ENCODE results near the gene FXN.
"Not testable (repeated sequence)": the region's sequence is repeated elsewhere in the genome, so short reads cannot be mapped to it uniquely, and the experiment has no call there.

Gene FXN

DNA sequence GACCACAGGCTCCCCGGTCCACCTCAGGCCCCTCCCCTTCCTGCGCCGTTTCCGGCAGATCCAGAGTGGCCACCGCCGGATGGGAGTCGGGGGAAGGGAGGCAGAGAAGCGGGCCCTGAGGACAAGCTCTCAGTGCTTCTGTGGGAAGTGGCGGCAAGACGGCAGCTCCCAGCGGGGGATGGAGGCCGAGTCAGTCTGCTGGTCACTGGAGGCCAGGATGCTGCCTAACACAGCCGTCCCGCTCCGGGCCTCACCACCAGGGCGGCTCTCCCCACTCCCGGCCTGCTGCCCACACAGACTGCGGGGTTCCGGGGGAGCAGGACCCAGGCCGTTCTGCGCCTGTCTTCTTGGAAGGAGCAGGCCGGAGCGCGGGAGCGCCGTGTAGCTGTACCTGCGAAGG, 31.4 kb downstream of the FXN start:
- no peak for DNase-seq (ENCODE audit: low spot score)

- no peak for DNase-seq (ENCODE audit: low spot score)
Observed at GRCh38 chr9:69070201-69070600, 34.6 kb downstream of the FXN start.

GRCh38 chr9:69071059-69071458, 35.5 kb downstream of the FXN start:
- no peak for DNase-seq (ENCODE audit: low spot score)

DNA sequence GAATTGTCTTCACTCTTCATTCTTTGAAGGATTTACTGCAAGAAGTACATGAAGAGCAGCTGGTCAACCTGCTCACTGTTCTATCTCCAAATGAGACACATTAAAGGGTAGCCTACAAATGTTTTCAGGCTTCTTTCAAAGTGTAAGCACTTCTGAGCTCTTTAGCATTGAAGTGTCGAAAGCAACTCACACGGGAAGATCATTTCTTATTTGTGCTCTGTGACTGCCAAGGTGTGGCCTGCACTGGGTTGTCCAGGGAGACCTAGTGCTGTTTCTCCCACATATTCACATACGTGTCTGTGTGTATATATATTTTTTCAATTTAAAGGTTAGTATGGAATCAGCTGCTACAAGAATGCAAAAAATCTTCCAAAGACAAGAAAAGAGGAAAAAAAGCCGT, 37.6 kb downstream of the FXN start:
- DNase-seq (ENCODE audit: low spot score): no peak

DNA sequence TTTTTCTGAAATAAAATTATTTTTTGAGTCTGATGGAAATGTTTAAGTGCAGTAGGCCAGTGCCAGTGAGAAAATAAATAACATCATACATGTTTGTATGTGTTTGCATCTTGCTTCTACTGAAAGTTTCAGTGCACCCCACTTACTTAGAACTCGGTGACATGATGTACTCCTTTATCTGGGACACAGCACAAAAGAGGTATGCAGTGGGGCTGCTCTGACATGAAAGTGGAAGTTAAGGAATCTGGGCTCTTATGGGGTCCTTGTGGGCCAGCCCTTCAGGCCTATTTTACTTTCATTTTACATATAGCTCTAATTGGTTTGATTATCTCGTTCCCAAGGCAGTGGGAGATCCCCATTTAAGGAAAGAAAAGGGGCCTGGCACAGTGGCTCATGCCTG, 39.2 kb downstream of the FXN start:
- DNase-seq (ENCODE audit: low spot score): no peak

- DNase-seq (ENCODE audit: low spot score): no peak
Observed at GRCh38 chr9:69076550-69076949, 41.0 kb downstream of the FXN start.

- DNase-seq (ENCODE audit: low spot score): no peak
Observed at GRCh38 chr9:69078069-69078468, 42.5 kb downstream of the FXN start.

DNA sequence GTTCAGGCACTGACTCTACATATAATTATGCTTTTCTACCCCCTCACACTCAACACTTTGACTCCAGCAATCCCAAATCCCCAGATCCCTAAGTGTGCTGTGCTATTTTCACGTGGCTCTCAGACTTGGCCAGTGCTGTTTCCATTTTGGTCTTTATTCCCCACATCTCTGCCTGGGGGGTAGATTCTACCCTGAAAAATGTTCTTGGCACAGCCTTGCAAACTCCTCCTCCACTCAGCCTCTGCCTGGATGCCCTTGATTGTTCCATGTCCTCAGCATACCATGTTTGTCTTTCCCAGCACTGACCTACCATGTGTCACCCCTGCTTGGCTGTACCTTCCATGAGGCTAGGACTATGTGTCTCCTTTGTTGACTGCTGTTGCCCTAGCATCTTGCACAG, 43.0 kb downstream of the FXN start:
- DNase-seq (ENCODE audit: low spot score): no peak

GRCh38 chr9:69079186-69079585, 43.6 kb downstream of the FXN start:
- DNase-seq (ENCODE audit: low spot score): no peak

DNA sequence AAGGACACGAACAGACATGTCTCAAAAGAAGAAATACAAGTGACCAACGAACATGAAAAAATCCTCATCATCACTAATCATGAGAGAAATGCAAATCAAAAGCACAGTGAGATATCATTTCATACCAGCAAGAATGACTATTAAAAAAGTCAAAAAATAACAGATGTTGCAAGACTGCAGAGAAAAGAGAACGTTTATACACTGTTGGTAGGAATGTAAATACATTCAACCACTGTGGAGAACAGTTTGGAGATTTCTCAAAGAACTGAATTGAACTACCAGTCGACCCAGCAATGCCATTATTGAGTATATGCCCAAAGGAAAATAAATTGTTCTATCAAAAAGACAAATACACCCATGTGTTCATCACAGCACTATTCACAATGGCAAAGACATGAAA, 45.7 kb downstream of the FXN start:
- no peak for DNase-seq (ENCODE audit: low spot score)

DNA sequence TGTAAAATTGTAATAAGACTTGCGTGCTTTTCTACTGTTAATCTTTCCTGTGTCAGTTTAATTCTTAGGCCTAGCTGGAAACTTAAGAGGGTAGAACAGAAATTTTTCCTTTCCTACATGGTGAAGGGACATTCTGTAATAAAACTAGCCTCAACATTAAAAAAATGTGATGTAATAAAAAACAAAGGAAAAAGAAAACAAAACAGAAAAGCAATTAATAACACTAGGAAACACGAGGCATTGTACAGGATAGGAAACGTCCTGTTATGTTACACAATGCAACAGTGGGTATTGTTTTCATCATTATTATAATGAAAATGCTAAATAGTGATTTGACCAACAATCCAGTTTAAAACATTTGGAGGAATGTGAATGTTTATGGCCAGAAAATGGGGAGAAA, 47.8 kb downstream of the FXN start:
- no peak for DNase-seq (ENCODE audit: low spot score)

DNA sequence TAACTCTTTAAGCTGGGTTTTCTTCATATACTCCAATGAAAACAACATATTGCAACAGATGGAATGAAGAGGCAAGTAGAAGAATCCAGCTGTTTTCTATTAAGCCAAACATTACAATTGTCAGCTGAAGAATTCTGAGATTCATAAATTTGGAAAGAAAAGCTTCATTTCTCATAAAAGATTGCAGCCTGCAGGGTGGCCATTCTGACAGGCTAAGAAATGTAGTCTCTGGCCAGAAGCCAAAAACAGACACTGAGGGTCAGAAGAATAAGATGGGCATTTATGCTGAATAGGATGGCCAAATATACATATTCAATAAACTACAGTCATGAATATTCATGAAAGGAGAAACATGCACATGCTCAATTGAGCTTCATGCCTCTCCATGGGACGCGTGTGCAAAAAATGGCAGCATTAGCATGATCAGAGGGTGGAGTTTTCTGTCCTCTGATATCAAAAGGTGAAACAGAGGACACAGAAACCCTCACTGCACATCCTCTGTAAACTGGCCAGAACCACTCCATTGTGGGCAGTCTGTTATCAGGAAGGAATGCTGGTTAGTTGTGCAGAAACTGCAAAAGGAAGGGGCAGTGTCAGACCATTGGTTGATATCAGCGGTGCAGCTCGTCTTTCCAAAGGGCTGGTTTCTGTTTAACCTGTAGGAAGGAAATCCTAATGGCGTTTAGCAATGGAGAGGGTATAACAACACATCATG, 50.2 kb downstream of the FXN start:
- no peak for DNase-seq (ENCODE audit: low spot score)

DNA sequence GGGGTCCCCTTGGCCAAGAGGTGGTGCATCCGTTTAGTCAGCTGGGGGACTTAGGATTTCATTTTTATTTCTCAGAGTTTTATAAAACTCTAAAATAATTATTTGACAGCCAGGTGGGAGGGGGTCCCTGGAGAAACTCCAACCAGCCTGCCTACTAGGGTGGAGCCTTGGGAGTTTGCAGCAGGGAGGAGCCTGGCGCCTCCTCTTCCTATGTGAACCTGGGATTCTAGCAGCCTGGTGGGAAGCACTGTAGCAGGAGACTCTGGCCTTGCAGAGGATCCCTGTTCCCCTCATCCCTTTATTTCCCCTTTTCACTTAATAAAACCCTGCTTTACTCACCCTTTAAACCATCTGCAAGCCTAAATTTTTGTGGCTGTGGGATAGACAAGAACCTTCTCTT, 50.8 kb downstream of the FXN start:
- no peak for DNase-seq (ENCODE audit: low spot score)

DNA sequence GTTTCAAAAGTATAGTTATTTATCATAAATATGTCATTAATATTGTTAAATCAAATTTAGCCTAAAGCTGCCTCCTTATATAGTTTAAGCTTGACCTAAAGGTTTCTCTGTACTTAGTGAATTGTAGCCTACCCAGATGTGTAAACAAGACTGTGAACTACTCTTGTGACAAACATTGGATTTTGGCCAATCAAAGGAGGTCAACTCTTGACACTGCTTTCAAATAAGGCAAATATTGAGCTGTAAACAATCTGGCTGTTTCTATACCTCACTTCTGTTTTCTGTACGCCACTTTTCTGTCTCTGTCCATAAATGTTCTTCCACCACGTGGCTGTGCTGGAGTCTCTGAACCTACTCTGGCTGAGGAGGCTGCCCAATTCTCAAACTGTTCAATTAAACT, 51.2 kb downstream of the FXN start:
- DNase-seq (ENCODE audit: low spot score): no peak

GRCh38 chr9:69089082-69089481, 53.5 kb downstream of the FXN start:
- no peak for DNase-seq (ENCODE audit: low spot score)

- DNase-seq (ENCODE audit: low spot score): no peak
Observed at GRCh38 chr9:69089491-69089890, 53.9 kb downstream of the FXN start.

DNA sequence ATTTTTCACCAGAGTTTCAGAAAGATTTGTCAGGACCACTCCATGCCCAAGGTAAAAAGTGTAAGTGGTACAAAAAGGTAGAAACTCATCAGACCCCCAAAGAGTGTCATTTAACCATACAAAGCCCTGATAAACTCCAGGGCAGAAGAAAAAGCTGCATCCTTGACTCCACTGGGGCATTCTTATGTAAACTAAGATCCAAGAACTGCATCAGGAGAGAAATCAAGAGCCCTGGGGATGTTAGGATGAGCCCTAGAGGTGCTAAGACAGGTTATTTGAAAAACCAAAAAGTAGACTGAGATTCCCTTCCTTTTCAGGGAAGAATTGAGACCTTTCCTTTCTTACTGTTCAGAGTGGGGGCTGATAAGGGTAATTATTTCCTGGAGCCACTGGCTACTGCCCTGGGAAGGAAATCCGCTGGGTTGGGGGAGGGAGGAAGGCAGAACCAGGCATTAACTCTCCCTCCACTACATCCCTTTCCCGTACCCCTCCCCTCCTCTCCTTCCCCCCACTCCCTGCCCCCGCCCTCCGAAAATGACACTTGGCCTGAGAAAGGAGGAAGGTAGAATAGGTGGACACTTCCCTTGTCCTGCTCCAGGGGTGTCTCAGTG, 54.7 kb downstream of the FXN start:
- DNase-seq (ENCODE audit: low spot score): no peak

DNA sequence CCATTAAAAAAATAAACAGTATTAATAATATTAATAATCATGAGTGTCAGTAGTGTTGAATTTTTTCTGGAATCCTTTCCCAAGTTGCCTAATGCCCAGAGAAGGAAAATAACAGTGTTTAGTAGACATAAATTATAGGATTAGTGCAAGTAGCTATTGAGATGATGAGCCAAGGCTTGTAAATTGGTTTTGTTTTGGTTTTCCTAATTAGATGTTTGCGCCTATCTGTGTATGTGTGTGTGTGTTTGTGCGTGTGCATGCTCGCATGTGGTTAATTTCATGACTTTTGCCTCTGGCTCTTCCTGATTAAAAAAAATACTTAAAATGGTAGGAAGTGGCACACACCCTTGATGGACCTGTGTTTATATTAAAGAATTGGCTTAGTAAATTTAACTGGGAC, 55.4 kb downstream of the FXN start:
- DNase-seq (ENCODE audit: low spot score): no peak

DNA sequence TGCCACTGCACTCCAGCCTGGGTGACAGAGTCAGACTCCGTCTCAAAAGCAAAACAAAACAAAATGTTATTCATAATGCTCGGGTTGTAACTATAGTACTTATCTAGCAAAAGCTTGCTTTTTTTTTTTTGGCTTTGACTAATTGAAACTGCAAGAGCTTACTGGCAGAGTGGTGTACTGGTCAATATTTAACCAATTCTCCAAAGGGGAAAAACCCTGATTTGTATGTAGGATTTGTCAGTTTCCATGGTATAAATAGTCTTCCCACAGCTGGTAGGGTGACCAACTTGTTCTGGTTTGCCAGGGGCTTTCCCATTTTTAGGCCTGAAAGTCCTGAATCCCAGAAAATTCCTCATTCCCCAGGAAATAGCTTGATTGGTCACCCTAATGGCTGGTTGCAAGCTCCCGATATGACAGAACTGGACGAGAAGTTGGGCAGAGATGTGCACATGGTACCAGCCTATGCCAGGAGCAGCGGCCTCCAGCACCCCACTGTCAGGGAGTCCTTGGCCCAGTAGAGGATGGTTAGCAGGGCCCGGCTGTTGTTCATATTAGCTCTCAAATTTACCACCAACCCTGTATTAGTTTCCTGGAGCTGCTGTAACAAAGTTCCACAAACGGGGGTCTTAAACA, 58.0 kb downstream of the FXN start:
- DNase-seq (ENCODE audit: low spot score): no peak

- not testable (repeated sequence) for DNase-seq (ENCODE audit: low spot score)
Observed at GRCh38 chr9:69094361-69095135, 59.0 kb downstream of the FXN start.

DNA sequence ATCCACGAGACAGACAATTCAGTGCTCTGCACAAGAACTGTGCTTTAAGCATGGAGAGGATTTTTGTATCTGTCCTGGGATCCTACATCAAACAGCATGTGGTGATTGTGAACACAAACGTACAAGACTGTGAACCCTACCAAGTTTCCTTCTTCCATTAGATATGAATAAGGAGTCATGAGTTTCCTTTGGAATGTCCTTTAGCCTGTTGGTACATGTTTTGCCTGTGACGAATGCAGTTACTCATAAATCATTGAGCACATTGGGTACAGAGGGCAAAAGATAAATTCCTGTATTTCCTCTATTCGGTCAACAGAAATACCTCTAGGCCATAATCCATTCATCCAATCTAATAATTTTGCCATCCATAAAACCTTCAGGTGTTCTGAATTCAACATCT, 61.5 kb downstream of the FXN start:
- no peak for DNase-seq (ENCODE audit: low spot score)

DNA sequence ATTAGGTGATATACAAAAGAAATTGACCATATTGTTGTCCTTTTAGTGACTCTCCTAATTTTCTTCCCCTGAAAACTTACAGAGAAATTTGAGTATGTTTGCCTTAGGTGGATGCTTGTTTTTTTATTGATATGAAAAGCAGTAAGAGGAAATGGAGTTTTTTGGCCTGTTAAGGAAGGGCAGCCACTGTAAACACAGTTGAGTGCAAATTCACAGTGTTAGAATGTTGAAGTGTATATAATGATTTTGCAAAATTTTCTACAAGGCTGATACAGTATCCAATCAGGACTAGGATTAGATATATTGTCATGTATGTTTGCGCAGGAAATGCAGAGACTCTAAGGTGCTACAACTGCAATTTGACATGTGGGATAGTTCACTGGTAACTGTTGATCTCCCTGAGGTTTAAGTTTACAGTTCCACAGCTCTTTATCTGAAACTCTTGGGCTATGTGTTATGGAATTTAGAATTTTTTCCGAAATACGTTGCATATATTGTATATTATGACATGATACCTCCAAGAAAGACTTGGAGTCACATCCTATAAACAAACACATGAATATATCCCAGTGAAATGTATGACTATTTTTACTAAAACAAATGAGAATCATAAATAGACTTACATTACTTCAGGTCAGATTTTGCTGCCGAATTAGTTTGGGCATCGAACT, 62.5 kb downstream of the FXN start:
- DNase-seq (ENCODE audit: low spot score): no peak

Data from SK-N-DZ (cell line).